H1 (cell line): Measurements from ENCODE around the gene TMPRSS3. TPM values are rescaled to one million over a fixed set of nuclear protein-coding genes. Genes with fewer than 3 reads are reported as not detected.

Source experiments
- EP300 ChIP-seq, 2 experiments: IDR thresholded peaks; 1 replicate in 1 of 2; 2 replicates in 1 of 2; pipeline ENCODE4 v1.6.1; 2011 to 2012; ENCODE audit warnings: low read depth in 2 of 2, low read length in 2 of 2, mild to moderate bottlenecking in 2 of 2, borderline replicate concordance in 1 of 2, inconsistent platforms in 1 of 2, moderate library complexity in 1 of 2
- SRF ChIP-seq: IDR thresholded peaks from 2 replicates; pipeline ENCODE4 v1.6.1; 2011; ENCODE audit warnings: mild to moderate bottlenecking, low read depth, low read length, moderate library complexity
- polyA plus RNA-seq, 7 experiments: library from polyadenylated mRNA; depleted of rRNA in 3 of 7; stranded (reverse) in 5 of 7; unstranded in 2 of 7; fragments of >200 nt in 5 of 7; fragments of 200-250 nt in 2 of 7; gene quantifications; 1 replicate in 5 of 7; 2 replicates in 1 of 7; 4 replicates in 1 of 7; pipeline versions ENCODE4 v1.2.1 to v1.2.3, GENCODE V29; 2011 to 2013; ENCODE audit warnings: missing spikeins in 2 of 7, mixed read lengths in 2 of 7
- total RNA-seq: library from RNA; stranded (reverse); fragmentation: NEBNext Ultra II Directional; extraction: Animal tissue kit (Norgen Biotek cat#: 25700); gene quantifications from 2 replicates; pipeline ENCODE4 v1.2.1, GENCODE V29; 2021
- TF ChIP-seq, protein P1 (sequence below): IDR thresholded peaks from 2 replicates; pipeline ENCODE4 v1.6.1; 2011; ENCODE audit warnings: low read depth, mild to moderate bottlenecking, low read length; ENCODE audit not compliant: insufficient read depth

TMPRSS3 gene
- total and polyA plus RNA-seq, 2 of the 8 experiments (the other 6 are each of a cell fraction or from before 2014, with no cell fraction given): 0.38 TPM; not detected in 1

GRCh38 chr21:42356046-42356445 lies 39.8 kb downstream of the TMPRSS3 start (continued):
- TF ChIP-seq EP300 (IDR thresholded peaks at IDR 0.05; ENCODE audit: borderline replicate concordance in 1 of 2, low read depth in 2 of 2, low read length in 2 of 2) (no peak), SRF (no peak)
- TF ChIP-seq, protein P1, sequence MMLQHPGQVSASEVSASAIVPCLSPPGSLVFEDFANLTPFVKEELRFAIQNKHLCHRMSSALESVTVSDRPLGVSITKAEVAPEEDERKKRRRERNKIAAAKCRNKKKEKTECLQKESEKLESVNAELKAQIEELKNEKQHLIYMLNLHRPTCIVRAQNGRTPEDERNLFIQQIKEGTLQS: no peak
- TF ChIP-seq, all 59 proteins: peak for 0
